Mesenchymal stem cell (in vitro differentiated cells and primary cell): ENCODE results near the gene FBXO2.
"Not testable (repeated sequence)": the region's sequence is repeated elsewhere in the genome, so short reads cannot be mapped to it uniquely, and the experiment has no call there.

Experiments
- DNase-seq: peaks from one replicate; pipeline ENCODE4 v3.0.0-alpha.2; 2013
- H2AFZ ChIP-seq: one replicate; pipeline ENCODE4 v1.6.1; 2013; ENCODE audit warnings: low read depth, mild to moderate bottlenecking, control low read depth, inconsistent platforms, low read length, moderate library complexity
- H2AK5ac ChIP-seq: 2 replicates; pipeline ENCODE4 v1.6.1; 2013; ENCODE audit warnings: low read length, moderate library complexity, mild to moderate bottlenecking, inconsistent platforms; ENCODE audit not compliant: severe bottlenecking
- H2BK120ac ChIP-seq: one replicate; pipeline ENCODE4 v1.6.1; 2013; ENCODE audit warnings: low read depth, mild to moderate bottlenecking, inconsistent platforms, low read length, moderate library complexity
- H2BK12ac ChIP-seq, 2 experiments: one replicate each; pipeline ENCODE4 v1.6.1; 2013; ENCODE audit warnings: inconsistent platforms in 2 of 2, low read length in 2 of 2, mild to moderate bottlenecking in 2 of 2, moderate library complexity in 2 of 2, control low read depth in 1 of 2
- H2BK15ac ChIP-seq: one replicate; pipeline ENCODE4 v1.6.1; 2013; ENCODE audit warnings: mild to moderate bottlenecking, low read depth, inconsistent platforms; ENCODE audit not compliant: poor library complexity, severe bottlenecking
- H2BK5ac ChIP-seq: 2 replicates; pipeline ENCODE4 v1.6.1; 2013; ENCODE audit warnings: low read depth, mild to moderate bottlenecking, low read length, control low read depth, inconsistent platforms; ENCODE audit not compliant: poor library complexity, severe bottlenecking
- H3K14ac ChIP-seq, 2 experiments: one replicate each; pipeline ENCODE4 v1.6.1; 2013; ENCODE audit warnings: inconsistent platforms in 2 of 2, low read length in 2 of 2, control low read depth in 1 of 2, mild to moderate bottlenecking in 1 of 2, moderate library complexity in 1 of 2
- H3K18ac ChIP-seq, 2 experiments: one replicate each; pipeline ENCODE4 v1.6.1; 2013; ENCODE audit warnings: inconsistent platforms in 2 of 2, low read length in 2 of 2, control low read depth in 1 of 2, low read depth in 1 of 2, mild to moderate bottlenecking in 1 of 2
- H3K23ac ChIP-seq, 2 experiments: one replicate each; pipeline ENCODE4 v1.6.1; 2013; ENCODE audit warnings: inconsistent platforms in 2 of 2, low read length in 2 of 2, mild to moderate bottlenecking in 2 of 2, moderate library complexity in 2 of 2, control low read depth in 1 of 2
- H3K27ac ChIP-seq: 2 replicates; pipeline ENCODE4 v1.5.1; 2013; ENCODE audit warnings: mild to moderate bottlenecking, moderate library complexity, low read length, control low read depth, inconsistent platforms; ENCODE audit not compliant: poor library complexity, severe bottlenecking
- H3K27me3 ChIP-seq, 2 experiments: 2 replicates each; pipeline versions ENCODE4 v1.6.1 to v1.7.0; 2013; ENCODE audit warnings: low read length in 2 of 2, mild to moderate bottlenecking in 2 of 2, moderate library complexity in 2 of 2, control low read depth in 1 of 2, inconsistent platforms in 1 of 2; ENCODE audit not compliant: control insufficient read depth in 1 of 2, insufficient read depth in 1 of 2
- H3K36me3 ChIP-seq, 2 experiments: 2 replicates each; pipeline versions ENCODE4 v1.6.1 to v1.7.0; 2013; ENCODE audit warnings: low read length in 2 of 2, control low read depth in 1 of 2, inconsistent platforms in 1 of 2, low read depth in 1 of 2, mild to moderate bottlenecking in 1 of 2; ENCODE audit not compliant: insufficient read depth in 2 of 2, control insufficient read depth in 1 of 2
- H3K4ac ChIP-seq, 2 experiments: one replicate each; pipeline ENCODE4 v1.6.1; 2013; ENCODE audit warnings: inconsistent platforms in 2 of 2, low read length in 2 of 2, mild to moderate bottlenecking in 2 of 2, moderate library complexity in 2 of 2, control low read depth in 1 of 2, low read depth in 1 of 2
- H3K4me1 ChIP-seq: 2 replicates; pipeline ENCODE4 v1.6.1; 2013; ENCODE audit warnings: low read depth, low read length, control low read depth; ENCODE audit not compliant: control insufficient read depth, insufficient read depth
- H3K4me2 ChIP-seq: 2 replicates; pipeline ENCODE4 v1.6.1; 2013; ENCODE audit warnings: low read length, mild to moderate bottlenecking, inconsistent platforms; ENCODE audit not compliant: poor library complexity, severe bottlenecking
- H3K4me3 ChIP-seq, 2 experiments: 2 replicates each; pipeline versions ENCODE4 v1.5.1 to v1.7.0; 2013; ENCODE audit warnings: low read length in 2 of 2, mild to moderate bottlenecking in 2 of 2, control low read depth in 1 of 2, low read depth in 1 of 2; ENCODE audit not compliant: insufficient read depth in 1 of 2
- H3K79me1 ChIP-seq: replicated peaks from 2 replicates; pipeline ENCODE4 v1.6.1; 2013; ENCODE audit warnings: mild to moderate bottlenecking, control low read depth, low read length, inconsistent platforms; ENCODE audit not compliant: poor library complexity, severe bottlenecking
- H3K9ac ChIP-seq: 2 replicates; pipeline ENCODE4 v1.7.0; 2013; ENCODE audit warnings: mild to moderate bottlenecking, low read length, moderate library complexity
- H3K9me3 ChIP-seq: 2 replicates; pipeline ENCODE4 v1.7.0; 2013; ENCODE audit warnings: mild to moderate bottlenecking, low read length; ENCODE audit not compliant: control insufficient read depth
- H4K8ac ChIP-seq: one replicate; pipeline ENCODE4 v1.6.1; 2013; ENCODE audit warnings: inconsistent platforms, mild to moderate bottlenecking, low read length, moderate library complexity
- H4K91ac ChIP-seq: one replicate; pipeline ENCODE4 v1.6.1; 2013; ENCODE audit warnings: mild to moderate bottlenecking, low read length, inconsistent platforms
- WGBS: methylation state at CpG from one replicate; pipeline ENCODE4 v1.1.7; 2013; ENCODE audit warnings: mixed read lengths; 5-methylcytosine and 5-hydroxymethylcytosine counted together

FBXO2 gene

DNA sequence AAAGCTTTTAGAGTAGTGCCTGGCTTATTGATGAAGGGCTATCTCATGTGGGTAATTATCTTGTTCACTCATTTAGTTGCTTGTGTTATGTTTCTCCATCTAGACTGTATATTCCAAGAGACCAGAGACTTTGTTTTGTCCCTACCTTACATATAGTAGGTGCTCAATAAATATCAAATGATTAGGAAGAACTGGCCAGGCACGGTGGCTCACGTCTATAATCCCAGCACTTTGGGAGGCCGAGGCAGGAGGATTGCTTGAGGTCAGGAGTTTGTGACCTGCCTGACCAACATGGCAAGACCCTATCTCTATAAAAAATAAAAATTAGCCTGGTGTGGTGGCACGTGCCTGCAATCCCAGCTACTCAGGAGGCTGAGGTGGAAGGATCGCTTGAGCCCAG, 9.0 kb downstream of the FBXO2 start:
- H4K8ac ChIP-seq: no peak overlapping the region
- H3K23ac ChIP-seq: no peak overlapping the region
- no peak overlapping the region for H3K4me3 ChIP-seq
- H3K36me3 ChIP-seq: peaks cover 0 to 8% of the 10 kb centered on the region in 2 experiments
- no peaks in the 10 kb centered on the region for H3K79me1 ChIP-seq
- no peaks in the 10 kb centered on the region for H3K9me3 ChIP-seq
- H3K4ac ChIP-seq: no peak overlapping the region
- H2BK12ac ChIP-seq: no peak overlapping the region
- peaks cover 18 to 70% of the 10 kb centered on the region in 2 experiments for H3K27me3 ChIP-seq
- H2BK15ac ChIP-seq: no peak overlapping the region
- H3K27ac ChIP-seq: no peak overlapping the region
- no peak overlapping the region for H2BK5ac ChIP-seq
- no peak for DNase-seq
- no peak overlapping the region for H2AK5ac ChIP-seq
- no peak overlapping the region for H2AFZ ChIP-seq
- H3K18ac ChIP-seq: no peak overlapping the region
- no peak overlapping the region for H2BK120ac ChIP-seq
- no peak overlapping the region for H3K4me2 ChIP-seq
- H4K91ac ChIP-seq: no peak overlapping the region
- no peak overlapping the region for H3K14ac ChIP-seq
- H3K4me1 ChIP-seq: peaks cover 4% of the 10 kb centered on the region
- 91% methylated on average over 5 of the region's 5 CpGs for WGBS
- H3K9ac ChIP-seq: no peak overlapping the region

- no peaks in the 10 kb centered on the region for H3K4me1 ChIP-seq
- WGBS: 75% methylated on average over 5 of the region's 5 CpGs
These were observed 10.4 kb downstream of the FBXO2 start for GRCh38 chr1:11643782-11644181.

GRCh38 chr1:11642418-11643017, 11.7 kb downstream of the FBXO2 start:
- not testable (repeated sequence) for H3K14ac ChIP-seq, H3K4ac ChIP-seq, H3K23ac ChIP-seq, H3K9ac ChIP-seq, H3K4me3 ChIP-seq, H2AK5ac ChIP-seq, H2BK12ac ChIP-seq, H4K91ac ChIP-seq, H3K4me1 ChIP-seq, H3K27ac ChIP-seq, H3K18ac ChIP-seq, H2BK5ac ChIP-seq, H3K36me3 ChIP-seq, H2BK120ac ChIP-seq, H3K79me1 ChIP-seq, H4K8ac ChIP-seq, H2AFZ ChIP-seq, H3K4me2 ChIP-seq, H2BK15ac ChIP-seq, H3K9me3 ChIP-seq
- 52% methylated on average over 14 of the region's 18 CpGs for WGBS
- peaks cover 18 to 70% of the 10 kb centered on the region in 2 experiments for H3K27me3 ChIP-seq
- peak; percentile 63 for DNase-seq

More at GRCh38 chr1:11643782-11644181, 10.4 kb downstream of the FBXO2 start:
- Histone ChIP-seq H2BK15ac (no peak overlapping the region), H2BK120ac (no peak overlapping the region), H3K79me1 (no peaks in the 10 kb centered on the region), H2BK12ac (no peak overlapping the region), H2BK5ac (no peak overlapping the region), H3K23ac (no peak overlapping the region), H3K27me3 (peaks cover 11 to 68% of the 10 kb centered on the region in 2 experiments), H3K4me2 (no peak overlapping the region), H3K9me3 (no peaks in the 10 kb centered on the region), H3K4ac (no peak overlapping the region), H3K14ac (no peak overlapping the region), H4K91ac (no peak overlapping the region), H2AK5ac (no peak overlapping the region), H3K4me3 (no peak overlapping the region), H3K9ac (no peak overlapping the region), H3K36me3 (peaks cover 0 to 5% of the 10 kb centered on the region in 2 experiments), H3K18ac (no peak overlapping the region), H2AFZ (no peak overlapping the region), H4K8ac (no peak overlapping the region), H3K27ac (no peak overlapping the region)
- DNase-seq: no peak

GRCh38 chr1:11641776-11642305, 12.4 kb downstream of the FBXO2 start:
- WGBS: 68% methylated on average over 5 of the region's 5 CpGs
- H3K4me2 ChIP-seq: no peak overlapping the region

More at GRCh38 chr1:11641776-11642305, 12.4 kb downstream of the FBXO2 start:
- H3K4me1 ChIP-seq: no peaks in the 10 kb centered on the region
- H2BK15ac ChIP-seq: no peak overlapping the region
- no peak overlapping the region for H3K18ac ChIP-seq
- H3K36me3 ChIP-seq: no peaks in the 10 kb centered on the region
- H3K4ac ChIP-seq: no peak overlapping the region
- H4K91ac ChIP-seq: no peak overlapping the region
- no peak overlapping the region for H2BK5ac ChIP-seq
- H3K9ac ChIP-seq: no peak overlapping the region
- no peak overlapping the region for H3K27ac ChIP-seq
- no peak overlapping the region for H2BK12ac ChIP-seq
- H4K8ac ChIP-seq: no peak overlapping the region
- H3K79me1 ChIP-seq: no peaks in the 10 kb centered on the region
- H2AK5ac ChIP-seq: no peak overlapping the region
- H2BK120ac ChIP-seq: no peak overlapping the region
- no peak for DNase-seq
- no peak overlapping the region for H3K23ac ChIP-seq
- H3K9me3 ChIP-seq: no peaks in the 10 kb centered on the region
- no peak overlapping the region for H3K4me3 ChIP-seq
- H2AFZ ChIP-seq: no peak overlapping the region
- peaks cover 18 to 71% of the 10 kb centered on the region in 2 experiments for H3K27me3 ChIP-seq
- no peak overlapping the region for H3K14ac ChIP-seq
